Measurements from ENCODE around the gene BPIFB6. TPM values are rescaled to one million over a fixed set of nuclear protein-coding genes. Genes with fewer than 3 reads are reported as not detected.

The BPIFB6 gene
- polyA plus RNA-seq, 4 donors: 0.09 TPM; not detected in 3

DNA sequence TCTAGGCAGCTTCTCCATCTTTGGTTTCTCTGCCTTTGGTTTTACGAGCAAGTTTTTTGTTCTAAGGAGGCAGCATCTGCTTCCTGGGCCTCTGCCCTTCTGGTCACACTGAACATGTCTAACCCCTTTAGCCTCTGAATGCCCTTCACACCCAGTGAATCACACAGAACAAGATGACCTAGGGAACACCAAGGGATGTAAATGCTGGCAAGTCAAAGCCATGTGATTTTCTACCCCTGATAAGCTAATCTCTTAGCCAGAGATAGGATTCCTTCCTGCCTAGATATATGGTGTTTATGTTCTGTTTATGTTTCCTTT, 7.2 kb upstream of the BPIFB6 start:
- Histone ChIP-seq H3K27me3 (ENCODE audit: control insufficient read depth in 3 of 3, insufficient read depth in 3 of 3, low read length in 3 of 3) (no peaks in the 10 kb centered on the region), H3K4me3 (ENCODE audit: low read depth in 1 of 3, low read length in 3 of 3) (no peak overlapping the region), H3K9me3 (ENCODE audit: control insufficient read depth in 2 of 2, insufficient read depth in 1 of 2, low read depth in 1 of 2, low read length in 1 of 2) (no peaks in the 10 kb centered on the region), H3K4me1 (ENCODE audit: control insufficient read depth in 3 of 3, insufficient read depth in 2 of 3, low read depth in 1 of 3, low read length in 2 of 3) (no peaks in the 10 kb centered on the region), H3K36me3 (ENCODE audit: control insufficient read depth in 3 of 3, insufficient read depth in 2 of 3, low read depth in 1 of 3, low read length in 3 of 3) (no peaks in the 10 kb centered on the region), H3K27ac (ENCODE audit: low read depth in 1 of 3, low read length in 2 of 3) (no peak overlapping the region)
- DNase-seq (peak in 1 of 2 donors; percentile 32), FAIRE-seq (no peak)
- 43 to 70% (median 65%) methylated on average over 1 of the region's 1 CpG for WGBS, 3 donors

DNA sequence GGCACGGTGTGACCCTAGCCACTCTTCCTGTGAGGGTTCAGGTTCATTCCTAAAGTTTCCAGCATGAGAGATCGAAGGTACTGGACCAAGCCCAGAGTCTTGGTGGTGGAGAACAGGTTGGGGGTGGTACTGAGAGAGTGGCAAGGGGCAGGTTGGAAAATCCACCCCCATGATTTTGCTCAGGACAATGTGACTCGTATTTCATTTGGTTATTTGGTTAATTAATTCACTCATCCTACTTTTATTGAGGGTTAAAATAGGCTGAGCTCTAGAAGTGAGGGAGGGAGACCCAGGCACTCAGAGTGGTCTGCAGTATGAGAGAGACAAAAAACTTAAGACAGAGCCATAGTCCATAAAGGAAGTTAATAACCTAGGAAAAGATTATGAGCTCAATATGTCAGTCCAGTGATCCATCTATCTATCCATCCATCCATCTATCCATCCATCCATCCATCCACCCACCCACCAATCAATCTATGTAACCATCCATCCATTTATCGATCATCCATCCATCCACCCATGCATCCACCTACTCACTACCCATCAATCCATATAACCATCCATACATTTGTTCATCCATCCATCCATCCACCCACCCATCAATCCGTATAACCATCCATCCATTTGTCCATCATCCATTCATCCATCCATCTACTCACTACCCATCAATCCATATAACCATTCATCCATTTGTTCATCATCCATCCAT, 6.7 kb upstream of the BPIFB6 start:
- Histone ChIP-seq H3K36me3 (ENCODE audit: control insufficient read depth in 3 of 3, insufficient read depth in 2 of 3, low read depth in 1 of 3, low read length in 3 of 3) (no peaks in the 10 kb centered on the region), H3K27me3 (ENCODE audit: control insufficient read depth in 3 of 3, insufficient read depth in 3 of 3, low read length in 3 of 3) (no peaks in the 10 kb centered on the region), H3K4me3 (ENCODE audit: low read depth in 1 of 3, low read length in 3 of 3) (no peak overlapping the region), H3K4me1 (ENCODE audit: control insufficient read depth in 3 of 3, insufficient read depth in 2 of 3, low read depth in 1 of 3, low read length in 2 of 3) (no peaks in the 10 kb centered on the region), H3K27ac (ENCODE audit: low read depth in 1 of 3, low read length in 2 of 3) (no peak overlapping the region), H3K9me3 (ENCODE audit: control insufficient read depth in 2 of 2, insufficient read depth in 1 of 2, low read depth in 1 of 2, low read length in 1 of 2) (no peaks in the 10 kb centered on the region)
- DNase-seq (no peak), FAIRE-seq (no peak)
- 57 to 68% (median 65%) methylated on average over 5 of the region's 5 CpGs for WGBS, 3 donors

DNA sequence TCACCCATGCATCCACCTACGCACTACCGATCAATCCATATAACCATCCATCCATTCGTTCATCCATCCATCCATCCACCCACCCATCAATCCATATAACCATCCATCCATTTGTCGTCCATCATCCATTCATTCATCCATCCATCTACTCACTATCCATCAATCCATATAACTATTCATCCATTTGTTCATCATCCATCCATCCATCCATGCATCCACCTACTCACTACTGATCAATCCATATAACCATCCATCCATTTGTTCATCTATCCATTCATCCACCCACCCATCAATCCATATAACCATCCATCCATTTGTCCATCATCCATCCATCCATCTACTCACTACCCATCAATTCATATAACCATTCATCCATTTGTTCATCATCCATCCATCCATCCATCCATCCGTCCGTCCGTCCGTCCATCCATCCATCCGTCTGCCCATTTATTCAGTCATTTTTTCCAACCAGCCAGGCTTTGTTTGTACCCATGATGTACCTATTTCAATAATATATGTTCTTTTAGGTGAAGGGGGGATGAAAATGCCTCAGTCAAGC, 6.1 kb upstream of the BPIFB6 start:
- no peaks in the 10 kb centered on the region for H3K4me1 ChIP-seq (ENCODE audit: control insufficient read depth in 3 of 3, insufficient read depth in 2 of 3, low read depth in 1 of 3, low read length in 2 of 3)
- H3K4me3 ChIP-seq (ENCODE audit: low read depth in 1 of 3, low read length in 3 of 3): no peak overlapping the region
- FAIRE-seq (no peak), DNase-seq (no peak)
- no peaks in the 10 kb centered on the region for H3K9me3 ChIP-seq (ENCODE audit: control insufficient read depth in 2 of 2, insufficient read depth in 1 of 2, low read depth in 1 of 2, low read length in 1 of 2)
- 55 to 87% (median 57%) methylated on average over 9 of the region's 9 CpGs for WGBS, 3 donors
- no peak overlapping the region for H3K27ac ChIP-seq (ENCODE audit: low read depth in 1 of 3, low read length in 2 of 3)
- H3K36me3 ChIP-seq (ENCODE audit: control insufficient read depth in 3 of 3, insufficient read depth in 2 of 3, low read depth in 1 of 3, low read length in 3 of 3): no peaks in the 10 kb centered on the region
- no peaks in the 10 kb centered on the region for H3K27me3 ChIP-seq (ENCODE audit: control insufficient read depth in 3 of 3, insufficient read depth in 3 of 3, low read length in 3 of 3)

DNA sequence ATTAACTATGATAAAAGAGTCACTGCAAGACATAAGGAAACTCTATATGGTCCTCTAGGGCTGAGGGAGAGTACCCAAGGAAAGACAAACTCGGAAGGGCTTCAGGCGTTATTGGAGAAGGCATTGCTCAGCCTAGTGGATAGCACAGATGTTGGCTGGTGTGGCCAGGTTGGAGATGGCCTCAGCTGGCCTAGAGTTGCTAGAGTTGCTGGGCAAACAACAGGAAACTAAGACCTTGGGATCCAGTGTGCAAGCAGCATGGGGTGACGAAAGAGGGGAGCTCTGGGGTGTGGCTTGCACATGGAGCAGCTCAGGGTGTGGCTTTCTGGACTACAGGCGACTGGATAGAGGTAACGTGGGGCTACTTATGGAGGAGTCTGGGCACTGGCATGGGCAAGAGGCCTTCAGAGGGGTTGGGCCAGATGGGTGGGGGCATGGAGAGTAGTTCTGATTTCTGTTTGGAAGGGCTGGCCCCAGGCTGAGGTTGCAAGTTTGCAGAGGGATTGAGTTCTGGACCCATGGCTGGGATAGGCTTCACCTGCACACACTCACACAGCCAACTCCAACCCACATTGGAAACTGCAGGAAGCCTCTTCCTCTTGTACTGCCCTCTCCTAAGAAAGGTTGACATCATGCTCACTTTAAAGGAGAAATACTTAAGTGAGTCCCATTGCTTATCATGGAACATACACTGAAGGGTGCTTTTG, 5.2 kb upstream of the BPIFB6 start:
- DNase-seq: no peak

DNA sequence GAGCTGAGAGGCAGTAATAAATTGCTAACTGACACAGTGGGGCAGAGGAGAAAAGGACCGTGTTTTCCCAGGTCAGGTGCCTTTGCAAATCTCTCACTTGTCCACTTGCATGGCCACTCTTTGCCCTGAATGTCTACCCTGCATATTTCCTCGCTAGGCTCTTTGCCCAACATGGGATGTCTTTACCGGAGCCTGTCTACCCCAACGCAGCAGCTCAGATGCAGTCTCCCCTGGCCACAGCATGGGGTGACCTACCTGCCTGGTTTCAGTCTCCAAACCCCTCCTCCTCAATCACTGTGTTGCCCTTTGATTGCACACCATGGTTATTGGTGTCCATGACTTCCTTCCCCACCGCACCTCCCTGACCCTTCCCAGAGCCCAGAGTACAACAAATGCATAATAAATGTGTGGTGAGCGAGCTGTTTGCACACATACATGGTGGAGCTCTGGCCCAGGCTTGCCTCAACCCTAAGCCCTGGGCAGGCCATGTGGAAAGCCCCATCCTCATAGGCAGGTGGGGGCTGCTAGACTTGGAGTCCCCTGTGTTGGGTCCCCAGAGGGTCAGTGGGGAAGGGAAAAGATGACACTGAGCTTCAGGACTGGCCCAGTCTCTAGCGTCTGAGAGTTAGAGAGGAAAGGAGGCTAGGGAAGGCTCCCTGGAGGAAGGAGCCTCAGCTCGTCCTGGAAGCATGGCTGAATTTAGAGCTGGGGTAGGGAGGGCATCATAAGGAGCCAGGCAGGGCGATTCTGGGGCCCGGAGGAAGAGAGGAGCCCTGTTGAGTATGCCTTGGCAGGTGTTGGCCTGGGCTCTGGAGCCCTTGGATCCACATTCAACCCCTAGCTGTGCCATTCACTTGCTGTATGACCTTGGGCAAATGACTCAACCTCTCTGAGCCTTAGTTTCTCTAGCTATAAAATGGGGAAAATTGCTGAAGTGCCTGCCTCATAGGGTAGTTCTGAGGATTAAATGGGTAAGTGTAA, 4.4 kb upstream of the BPIFB6 start:
- no peaks in the 10 kb centered on the region for H3K36me3 ChIP-seq (ENCODE audit: control insufficient read depth in 3 of 3, insufficient read depth in 2 of 3, low read depth in 1 of 3, low read length in 3 of 3)
- no peaks in the 10 kb centered on the region for H3K27me3 ChIP-seq (ENCODE audit: control insufficient read depth in 3 of 3, insufficient read depth in 3 of 3, low read length in 3 of 3)
- DNase-seq (no peak), FAIRE-seq (no peak)
- no peak overlapping the region for H3K4me3 ChIP-seq (ENCODE audit: low read depth in 1 of 3, low read length in 3 of 3)
- H3K9me3 ChIP-seq (ENCODE audit: control insufficient read depth in 2 of 2, insufficient read depth in 1 of 2, low read depth in 1 of 2, low read length in 1 of 2): no peaks in the 10 kb centered on the region
- H3K27ac ChIP-seq (ENCODE audit: low read depth in 1 of 3, low read length in 2 of 3): no peak overlapping the region
- WGBS, 3 donors: 70 to 79% (median 75%) methylated on average over 10 of the region's 10 CpGs
- no peaks in the 10 kb centered on the region for H3K4me1 ChIP-seq (ENCODE audit: control insufficient read depth in 3 of 3, insufficient read depth in 2 of 3, low read depth in 1 of 3, low read length in 2 of 3)

More for the DNA sequence above, 5.2 kb upstream of the BPIFB6 start:
- FAIRE-seq: no peak
- H3K9me3 ChIP-seq (ENCODE audit: control insufficient read depth in 2 of 2, insufficient read depth in 1 of 2, low read depth in 1 of 2, low read length in 1 of 2): no peaks in the 10 kb centered on the region
- 35 to 61% (median 60%) methylated on average over 5 of the region's 5 CpGs for WGBS, 3 donors
- no peaks in the 10 kb centered on the region for H3K36me3 ChIP-seq (ENCODE audit: control insufficient read depth in 3 of 3, insufficient read depth in 2 of 3, low read depth in 1 of 3, low read length in 3 of 3)
- no peak overlapping the region for H3K4me3 ChIP-seq (ENCODE audit: low read depth in 1 of 3, low read length in 3 of 3)
- H3K4me1 ChIP-seq (ENCODE audit: control insufficient read depth in 3 of 3, insufficient read depth in 2 of 3, low read depth in 1 of 3, low read length in 2 of 3): no peaks in the 10 kb centered on the region
- H3K27ac ChIP-seq (ENCODE audit: low read depth in 1 of 3, low read length in 2 of 3): no peak overlapping the region
- H3K27me3 ChIP-seq (ENCODE audit: control insufficient read depth in 3 of 3, insufficient read depth in 3 of 3, low read length in 3 of 3): no peaks in the 10 kb centered on the region

DNA sequence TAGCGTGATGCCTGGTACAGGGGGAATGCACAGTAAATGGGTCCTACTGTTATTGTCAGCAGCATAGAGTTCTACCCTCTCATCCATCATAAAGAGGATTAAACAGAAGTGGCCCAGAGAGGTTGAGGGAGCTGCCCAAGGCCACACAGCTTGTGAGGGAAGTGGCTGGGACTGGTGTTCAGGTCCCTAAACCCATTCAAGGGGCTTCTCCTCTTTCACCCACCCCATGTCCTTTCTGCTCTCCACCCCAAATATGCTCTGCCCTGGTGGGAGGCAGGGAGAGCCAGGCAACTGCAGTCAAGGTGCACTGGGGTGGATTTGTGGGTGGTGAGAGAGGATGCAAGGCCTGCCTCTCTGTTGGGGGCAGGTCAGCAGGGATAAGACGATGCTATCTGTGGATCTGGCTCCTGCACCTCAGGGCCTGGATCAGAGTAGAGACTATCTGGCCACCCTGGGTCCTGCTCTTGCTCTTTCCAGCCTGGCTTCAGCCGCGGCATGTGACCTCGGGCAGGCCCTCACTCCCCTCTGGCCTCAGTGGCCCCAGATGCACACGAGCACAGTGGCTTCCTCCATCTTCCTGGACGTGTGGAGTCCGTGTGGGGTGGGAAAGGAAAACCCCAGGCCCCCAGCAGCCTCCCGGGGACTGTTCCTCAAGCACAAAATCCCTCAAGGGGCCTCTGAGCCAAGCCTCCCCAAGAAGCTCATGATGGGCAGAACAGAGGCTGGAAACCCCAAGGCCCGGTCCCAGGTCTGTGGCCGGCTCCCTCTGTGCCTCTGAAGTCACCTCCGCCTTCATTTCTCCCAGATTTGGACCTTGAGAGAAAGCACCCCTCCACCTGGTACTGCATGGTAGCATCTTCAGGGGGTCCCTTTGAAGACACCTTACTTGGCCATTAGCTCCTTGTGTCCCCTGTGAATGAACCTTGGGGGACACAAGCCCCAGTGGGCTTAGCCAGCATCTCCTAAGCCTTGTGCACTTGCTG, 3.4 kb upstream of the BPIFB6 start:
- WGBS, 3 donors: 58 to 82% (median 81%) methylated on average over 12 of the region's 12 CpGs
- no peak for DNase-seq
- FAIRE-seq: no peak

DNA sequence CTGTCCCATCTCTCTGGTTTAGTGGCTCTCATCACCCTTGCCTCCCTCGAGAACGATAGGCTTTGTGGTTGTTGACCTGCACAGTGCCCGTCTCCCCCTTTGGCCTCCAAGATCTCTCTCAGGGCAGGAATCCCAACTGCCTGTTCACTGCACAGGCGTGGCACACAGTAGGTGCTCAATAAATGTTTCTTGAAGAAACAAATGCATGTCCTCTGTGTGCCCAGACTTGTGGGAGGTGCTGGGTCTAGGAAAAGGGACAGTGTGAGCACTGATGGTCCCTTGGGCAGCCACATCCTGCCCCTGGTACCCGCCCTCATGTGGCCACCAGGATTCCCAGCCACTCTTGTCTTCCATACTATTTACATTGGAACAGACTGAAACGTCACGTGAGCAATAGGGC, 2.6 kb upstream of the BPIFB6 start:
- WGBS, 3 donors: 57 to 73% (median 60%) methylated on average over 7 of the region's 7 CpGs
- Histone ChIP-seq H3K4me3 (ENCODE audit: low read depth in 1 of 3, low read length in 3 of 3) (no peak overlapping the region), H3K27ac (ENCODE audit: low read depth in 1 of 3, low read length in 2 of 3) (no peak overlapping the region), H3K27me3 (ENCODE audit: control insufficient read depth in 3 of 3, insufficient read depth in 3 of 3, low read length in 3 of 3) (no peaks in the 10 kb centered on the region), H3K9me3 (ENCODE audit: control insufficient read depth in 2 of 2, insufficient read depth in 1 of 2, low read depth in 1 of 2, low read length in 1 of 2) (no peaks in the 10 kb centered on the region), H3K36me3 (ENCODE audit: control insufficient read depth in 3 of 3, insufficient read depth in 2 of 3, low read depth in 1 of 3, low read length in 3 of 3) (no peaks in the 10 kb centered on the region), H3K4me1 (ENCODE audit: control insufficient read depth in 3 of 3, insufficient read depth in 2 of 3, low read depth in 1 of 3, low read length in 2 of 3) (no peaks in the 10 kb centered on the region)
- DNase-seq (no peak), FAIRE-seq (no peak)

More for the DNA sequence above, 3.4 kb upstream of the BPIFB6 start:
- Histone ChIP-seq H3K36me3 (ENCODE audit: control insufficient read depth in 3 of 3, insufficient read depth in 2 of 3, low read depth in 1 of 3, low read length in 3 of 3) (no peaks in the 10 kb centered on the region), H3K27ac (ENCODE audit: low read depth in 1 of 3, low read length in 2 of 3) (no peak overlapping the region), H3K4me1 (ENCODE audit: control insufficient read depth in 3 of 3, insufficient read depth in 2 of 3, low read depth in 1 of 3, low read length in 2 of 3) (no peaks in the 10 kb centered on the region), H3K27me3 (ENCODE audit: control insufficient read depth in 3 of 3, insufficient read depth in 3 of 3, low read length in 3 of 3) (no peaks in the 10 kb centered on the region), H3K9me3 (ENCODE audit: control insufficient read depth in 2 of 2, insufficient read depth in 1 of 2, low read depth in 1 of 2, low read length in 1 of 2) (no peaks in the 10 kb centered on the region), H3K4me3 (ENCODE audit: low read depth in 1 of 3, low read length in 3 of 3) (no peak overlapping the region)

All from small intestine (tissue), 7 donors.